Right renal cortex interstitium (tissue), 3 donors: ENCODE measurements around the gene IFT88. TPM values are rescaled to one million over a fixed set of nuclear protein-coding genes. Genes with fewer than 3 reads are reported as not detected.
"Not testable (repeated sequence)": the region's sequence is repeated elsewhere in the genome, so short reads cannot be mapped to it uniquely, and the experiment has no call there.

ENCODE experiments used
- DNase-seq, 3 donors: peaks; one replicate each; pipeline ENCODE4 v3.0.0-alpha.2; 2013; ENCODE audit warnings: low read depth in 3 of 3, low spot score in 2 of 3
- polyA plus RNA-seq, 3 donors: library from polyadenylated mRNA; unstranded; fragments of 120-200 nt; gene quantifications; one replicate each; pipeline ENCODE4 v1.2.1, GENCODE V29; 2013; ENCODE audit not compliant: insufficient read length in 3 of 3

Gene IFT88
- polyA plus RNA-seq, 3 donors, result 39.1 to 41.4 (median 39.5) TPM

DNA sequence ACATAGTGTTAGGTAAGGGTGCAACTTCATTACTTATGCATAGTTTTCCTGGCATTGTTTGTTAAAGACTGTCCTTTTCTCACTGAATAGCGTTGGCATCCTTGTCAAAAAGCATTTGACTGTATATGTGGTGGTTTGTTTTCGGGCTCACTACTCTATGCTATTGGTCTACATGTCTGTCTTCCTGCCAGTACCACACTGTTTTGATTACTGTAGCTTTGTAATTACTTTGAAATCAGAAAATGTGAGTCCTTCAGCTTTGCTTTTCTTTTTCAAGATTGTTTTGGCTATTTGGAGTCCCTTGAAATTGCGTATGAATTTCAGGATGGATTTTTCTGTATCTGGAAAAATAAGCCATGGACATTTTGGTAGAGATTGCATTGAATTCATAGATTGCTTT is 56.0 kb downstream of the IFT88 start:
- DNase-seq, result no peak

GRCh38 chr13:20624213-20624612 is 57.3 kb downstream of the IFT88 start:
- no peak for DNase-seq

DNA sequence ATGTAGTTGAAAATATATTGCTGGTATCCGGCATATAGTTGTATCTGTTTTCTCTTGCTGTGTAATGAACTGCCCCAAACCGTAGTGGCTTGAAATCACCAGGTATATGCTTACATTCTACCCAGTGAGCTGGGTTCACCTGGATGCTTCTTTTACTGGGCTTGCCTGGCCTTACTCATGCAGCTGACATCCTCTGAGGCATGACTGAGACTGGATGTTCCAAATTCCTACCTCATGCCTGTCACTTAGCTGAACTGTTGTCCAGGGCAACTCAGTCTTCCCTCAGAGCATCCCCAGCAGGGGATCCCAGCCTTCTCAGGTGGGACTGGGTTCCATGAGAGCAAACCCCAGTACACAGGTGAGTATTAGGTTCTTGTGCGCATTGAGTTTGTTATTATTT is 66.8 kb downstream of the IFT88 start:
- DNase-seq, result no peak

- no peak for DNase-seq
Observed at GRCh38 chr13:20636079-20636478, 69.1 kb downstream of the IFT88 start.

GRCh38 chr13:20637811-20638210 is 70.9 kb downstream of the IFT88 start:
- DNase-seq, result no peak

DNA sequence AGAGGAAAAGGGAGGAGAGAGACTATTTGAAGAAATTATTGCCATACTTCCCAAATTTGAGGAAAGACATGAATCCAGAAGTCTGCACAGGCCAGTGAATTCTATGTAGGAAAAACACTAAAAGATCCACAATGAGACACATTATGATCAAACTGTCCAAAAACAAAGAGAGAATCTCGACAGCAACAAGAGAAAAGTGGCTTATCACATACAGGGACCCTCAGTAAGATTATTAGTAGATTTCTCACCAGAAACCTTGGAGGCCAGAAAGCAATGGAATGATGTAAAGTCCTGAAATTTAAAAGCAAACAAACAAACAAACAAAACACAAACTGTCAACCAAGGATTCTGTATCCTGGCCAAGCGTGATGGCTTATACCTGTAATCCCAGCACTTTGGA is 80.8 kb downstream of the IFT88 start:
- DNase-seq, result no peak

GRCh38 chr13:20652946-20653345 is 86.0 kb downstream of the IFT88 start:
- DNase-seq, result no peak

GRCh38 chr13:20654156-20654555 is 87.2 kb downstream of the IFT88 start:
- no peak for DNase-seq

GRCh38 chr13:20658451-20659040 is 91.6 kb downstream of the IFT88 start:
- no peak for DNase-seq

DNA sequence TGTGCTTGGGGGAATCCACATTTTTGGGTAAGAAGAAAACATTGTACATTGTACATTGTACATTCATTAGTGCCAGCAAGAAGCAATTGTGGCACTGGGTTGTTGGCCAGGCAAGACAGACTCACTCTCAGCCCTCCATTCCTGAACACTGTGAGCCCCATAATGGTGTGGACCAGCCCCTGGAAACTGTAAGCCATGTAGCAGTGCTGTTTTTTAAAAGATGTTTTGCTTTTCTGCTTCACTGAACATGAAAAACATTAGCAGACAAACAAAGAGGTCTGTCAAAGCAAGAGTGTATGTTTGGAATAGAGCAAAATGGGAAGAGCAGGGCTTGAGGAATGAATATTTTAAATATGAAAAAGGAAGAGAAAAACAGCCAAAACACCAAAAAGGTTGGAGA is 97.4 kb downstream of the IFT88 start:
- no peak for DNase-seq

- no peak for DNase-seq
Observed at GRCh38 chr13:20666948-20667347, 100.0 kb downstream of the IFT88 start.

DNA sequence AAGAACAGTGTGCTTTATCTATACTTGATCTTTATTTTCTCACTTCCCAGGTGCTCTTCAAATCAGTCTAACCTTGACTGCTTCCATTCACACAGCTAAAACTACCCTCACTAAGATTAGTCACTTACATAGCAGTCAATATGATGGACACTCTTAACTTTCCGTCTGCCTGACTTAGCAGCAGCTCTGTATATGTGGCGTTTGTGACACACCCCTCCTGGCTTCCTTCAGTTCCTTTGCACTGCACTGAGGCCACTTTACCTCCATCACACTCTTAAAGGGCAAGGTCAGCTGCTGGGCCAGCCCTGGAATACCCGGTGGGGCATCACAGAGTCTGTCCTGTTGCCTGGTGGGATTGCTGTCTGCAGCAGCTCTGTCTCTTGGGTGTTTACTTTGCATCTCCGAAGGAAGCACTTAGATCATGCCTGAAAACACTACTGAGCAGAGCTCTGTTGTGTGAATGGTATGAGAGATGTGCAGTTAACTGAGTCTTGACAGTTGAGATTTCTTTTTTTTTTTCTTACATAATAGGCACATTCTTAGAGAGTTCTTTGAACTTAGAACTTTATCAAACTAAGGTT is 101.0 kb downstream of the IFT88 start:
- no peak for DNase-seq

- DNase-seq, result no peak
Observed at GRCh38 chr13:20669162-20669561, 102.2 kb downstream of the IFT88 start.

DNA sequence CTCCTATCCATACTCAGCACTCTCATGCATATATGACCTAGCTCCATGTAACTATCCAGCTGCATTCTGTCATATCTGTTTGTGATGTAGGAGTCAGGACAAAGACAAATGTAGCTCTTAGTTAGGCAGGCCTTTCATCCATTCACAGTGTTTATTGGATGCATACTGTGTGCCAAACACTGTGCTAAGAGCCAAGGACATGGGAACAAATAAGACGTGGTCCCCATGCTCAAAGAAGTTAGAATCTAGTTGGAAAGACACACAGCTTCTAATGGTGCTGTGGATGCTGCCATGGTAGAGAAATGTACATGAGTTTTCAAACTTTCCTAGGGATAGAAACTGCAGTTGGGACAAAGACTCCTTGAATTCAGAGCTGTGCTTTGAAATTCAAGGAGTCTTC is 104.8 kb downstream of the IFT88 start:
- no peak for DNase-seq

GRCh38 chr13:20672772-20673171 is 105.8 kb downstream of the IFT88 start:
- no peak for DNase-seq

DNA sequence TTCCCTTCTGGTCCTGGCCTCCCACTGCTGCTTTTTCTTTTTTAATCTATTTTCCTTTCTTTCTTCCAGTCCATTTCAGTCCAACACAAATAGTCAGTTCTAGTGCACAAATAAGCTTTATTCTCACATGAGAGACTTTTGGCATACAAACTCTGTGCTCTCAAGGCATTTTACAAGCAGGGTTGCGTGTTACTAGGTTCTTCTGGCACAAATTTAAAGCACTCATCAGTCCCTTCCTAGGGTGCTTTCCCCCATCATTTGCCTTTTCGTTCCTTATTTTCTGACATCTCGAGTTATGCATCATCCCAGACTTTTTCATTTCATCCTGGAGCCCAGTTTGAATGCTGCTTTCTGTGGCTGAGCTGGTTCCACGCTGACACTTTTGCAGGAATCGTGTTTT is 106.8 kb downstream of the IFT88 start:
- DNase-seq, result no peak

GRCh38 chr13:20676213-20676612 is 109.3 kb downstream of the IFT88 start:
- DNase-seq, result no peak

- not testable (repeated sequence) for DNase-seq
Observed at GRCh38 chr13:20678606-20679005, 111.6 kb downstream of the IFT88 start.

DNA sequence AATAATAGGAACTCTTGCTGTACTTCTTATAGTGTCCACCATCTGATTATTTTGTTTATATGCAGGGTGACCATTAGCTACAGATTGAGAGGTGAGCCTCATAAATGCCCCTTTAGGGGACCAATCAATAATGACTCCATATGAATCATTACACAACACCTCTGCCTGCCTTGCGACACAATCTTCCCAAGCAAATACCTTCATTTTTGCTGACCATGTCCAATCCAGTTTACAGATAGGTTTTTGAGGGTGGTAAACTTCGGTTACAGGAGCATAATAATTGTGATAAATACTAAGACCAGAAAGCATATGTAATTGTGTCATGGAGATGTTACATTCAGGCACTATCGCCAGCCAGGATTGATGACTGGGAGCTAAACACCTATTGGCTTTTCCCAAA is 112.9 kb downstream of the IFT88 start:
- DNase-seq, result no peak

GRCh38 chr13:20680416-20681080 is 113.6 kb downstream of the IFT88 start:
- DNase-seq, result no peak

DNA sequence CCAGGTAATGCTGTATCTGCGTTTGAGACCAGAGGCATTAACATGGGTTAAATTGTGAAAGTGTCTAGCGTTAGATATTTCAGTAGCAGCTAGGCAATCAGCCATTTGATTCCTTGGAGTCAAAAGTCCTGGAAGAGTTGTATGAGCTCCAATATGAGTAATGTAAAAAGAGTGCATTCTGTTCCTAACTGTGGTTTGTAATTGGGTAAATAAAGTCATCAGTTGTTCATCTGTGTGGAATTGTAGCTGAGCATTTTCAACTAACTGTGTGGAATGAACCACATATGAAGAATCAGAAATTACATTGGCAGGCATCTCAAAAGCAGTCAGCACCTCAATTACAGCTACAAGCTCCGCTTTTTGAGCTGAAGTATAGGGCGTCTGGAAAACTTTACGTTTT is 114.5 kb downstream of the IFT88 start:
- DNase-seq, result not testable (repeated sequence)

GRCh38 chr13:20682061-20682460 is 115.1 kb downstream of the IFT88 start:
- DNase-seq, result no peak
